Central memory CD8-positive, alpha-beta T cell (primary cell): ENCODE measurements around the gene NPSR1.

Source experiments
- ATAC-seq: fragments of 150-1000 bp; cut with Tn5 transposase; replicated peaks from 2 replicates; pipeline ENCODE4 v1.10.0; 2022; ENCODE audit warnings: mild to moderate bottlenecking, moderate FRiP score, moderate number of reproducible peaks; ENCODE audit not compliant: poor library complexity, severe bottlenecking; ENCODE audit errors: extremely low read depth
- DNase-seq, 2 donors: peaks; one replicate each; pipeline ENCODE4 v3.0.0; 2021; ENCODE audit warnings: low spot score in 2 of 2
- H3K27ac Mint-ChIP-seq: one replicate; pipeline ENCODE4 v1.8.0; 2022; ENCODE audit warnings: low read depth, mild to moderate bottlenecking, moderate library complexity, mixed read lengths
- H3K27me3 Mint-ChIP-seq: one replicate; pipeline ENCODE4 v1.8.0; 2022; ENCODE audit warnings: mixed read lengths
- H3K36me3 Mint-ChIP-seq: one replicate; pipeline ENCODE4 v1.8.0; 2022; ENCODE audit warnings: mild to moderate bottlenecking, moderate library complexity, mixed read lengths; ENCODE audit not compliant: insufficient read depth
- H3K4me1 Mint-ChIP-seq: one replicate; pipeline ENCODE4 v1.8.0; 2022; ENCODE audit warnings: mixed read lengths
- H3K4me3 Mint-ChIP-seq: one replicate; pipeline ENCODE4 v1.8.0; 2022; ENCODE audit warnings: mild to moderate bottlenecking, moderate library complexity, mixed read lengths
- H3K9me3 Mint-ChIP-seq: one replicate; pipeline ENCODE4 v1.8.0; 2022; ENCODE audit warnings: mixed read lengths

Gene NPSR1

DNA sequence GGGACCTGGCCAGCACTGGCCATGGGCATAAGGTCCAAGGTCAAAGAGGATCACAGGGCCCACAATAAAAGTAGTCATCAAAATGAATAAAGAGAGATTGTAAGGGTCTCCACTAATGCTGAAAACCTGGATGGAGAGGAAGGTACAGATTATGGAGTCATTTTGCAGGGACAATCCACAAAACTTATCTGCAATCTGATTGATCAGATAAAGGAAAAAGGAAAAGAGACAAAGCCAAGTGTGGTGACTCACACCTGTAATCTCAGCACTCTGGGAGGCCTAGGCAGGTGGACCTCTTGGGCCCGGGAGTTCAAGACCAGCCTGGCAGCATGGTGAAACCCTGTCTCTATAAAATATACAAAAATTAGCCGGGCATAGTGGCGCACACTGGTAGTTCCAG, 174.0 kb downstream of the NPSR1 start:
- no peak for DNase-seq
- Mint-ChIP-seq H3K27ac (no peak overlapping the region), H3K9me3 (no peaks in the 10 kb centered on the region), H3K4me1 (no peaks in the 10 kb centered on the region), H3K4me3 (no peak overlapping the region), H3K27me3 (peaks cover 33% of the 10 kb centered on the region), H3K36me3 (no peaks in the 10 kb centered on the region)
- ATAC-seq, result no peak

DNA sequence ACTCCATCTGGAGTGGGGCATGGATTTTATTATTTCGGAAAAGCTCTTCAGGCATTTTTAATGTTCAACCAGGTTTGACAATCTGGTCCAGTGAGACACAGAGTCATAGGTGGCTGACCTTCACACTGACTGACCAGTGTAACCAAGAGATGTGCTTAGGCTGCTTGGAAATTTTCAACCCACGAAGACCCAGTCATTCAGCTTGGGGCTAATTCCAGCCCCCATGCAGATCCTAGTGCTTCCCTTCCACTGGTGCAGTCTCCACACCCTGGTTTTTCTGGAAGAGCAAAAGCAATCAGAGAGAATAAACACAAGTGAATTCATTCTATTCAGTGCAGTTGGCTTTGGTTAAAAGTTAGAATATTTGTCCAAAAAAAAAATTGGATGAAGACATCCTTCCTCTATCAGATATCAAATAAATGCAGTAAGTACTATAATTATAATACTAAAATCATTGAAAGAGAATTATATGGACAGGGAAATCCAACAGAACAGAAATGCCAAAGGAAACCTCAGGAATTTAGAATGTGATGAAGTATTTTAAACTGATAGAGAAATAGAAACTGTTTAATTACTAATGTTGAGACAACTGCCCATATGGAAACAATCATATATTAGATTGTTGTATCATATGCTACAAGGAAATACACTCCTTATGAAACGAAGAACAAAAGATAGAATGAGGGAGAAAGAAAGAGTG, 178.0 kb downstream of the NPSR1 start:
- DNase-seq (no peak), ATAC-seq (no peak)
- Mint-ChIP-seq H3K4me1 (no peaks in the 10 kb centered on the region), H3K9me3 (no peaks in the 10 kb centered on the region), H3K4me3 (no peak overlapping the region), H3K36me3 (no peaks in the 10 kb centered on the region), H3K27me3 (peaks cover 51% of the 10 kb centered on the region), H3K27ac (no peak overlapping the region)

DNA sequence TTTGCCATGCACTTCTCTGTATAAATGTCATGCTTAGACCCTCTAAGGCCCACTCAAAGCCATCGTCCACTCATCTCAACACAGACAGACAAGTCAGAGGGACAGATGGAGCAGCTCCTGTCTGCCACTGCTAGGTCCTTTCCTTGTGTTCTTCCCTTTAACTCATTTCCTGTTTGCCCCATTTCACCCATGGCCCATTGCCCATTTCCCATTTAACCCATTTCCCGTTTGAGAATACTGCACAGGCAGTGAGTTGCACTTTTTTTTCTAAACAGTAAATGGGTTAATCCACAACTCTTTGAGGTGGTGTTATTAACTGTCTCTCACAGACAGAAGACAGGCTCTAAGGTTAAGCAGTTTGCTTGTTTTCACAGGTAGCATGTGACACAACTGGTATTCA, 179.3 kb downstream of the NPSR1 start:
- ATAC-seq, result no peak
- Mint-ChIP-seq H3K36me3 (no peaks in the 10 kb centered on the region), H3K27ac (no peak overlapping the region), H3K27me3 (peaks cover 40% of the 10 kb centered on the region), H3K4me1 (no peaks in the 10 kb centered on the region), H3K4me3 (no peak overlapping the region), H3K9me3 (no peaks in the 10 kb centered on the region)
- no peak for DNase-seq

DNA sequence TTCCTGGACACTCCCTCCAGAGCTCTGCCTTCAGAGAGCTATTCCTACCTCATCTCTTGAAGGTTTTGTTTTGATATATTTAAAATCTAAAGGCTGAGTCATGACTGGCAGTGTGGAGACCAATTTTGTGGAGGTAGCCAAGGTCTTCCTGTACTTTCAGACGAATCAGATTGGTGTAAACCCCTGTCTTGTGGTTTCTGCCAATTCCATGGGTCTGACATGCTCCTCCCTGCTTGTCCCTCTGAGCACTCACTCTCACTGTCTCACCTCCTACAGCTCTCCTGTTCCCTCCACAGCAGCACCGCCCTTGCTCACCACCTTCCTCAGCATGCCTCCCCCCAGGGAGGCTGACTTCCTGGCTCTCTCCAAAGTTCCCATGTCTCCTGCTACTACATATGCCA, 179.8 kb downstream of the NPSR1 start:
- ATAC-seq, result no peak
- no peak overlapping the region for H3K4me3 Mint-ChIP-seq
- DNase-seq, result no peak
- H3K4me1 Mint-ChIP-seq, result no peaks in the 10 kb centered on the region
- peaks cover 40% of the 10 kb centered on the region for H3K27me3 Mint-ChIP-seq
- H3K9me3 Mint-ChIP-seq, result no peaks in the 10 kb centered on the region
- no peak overlapping the region for H3K27ac Mint-ChIP-seq
- H3K36me3 Mint-ChIP-seq, result no peaks in the 10 kb centered on the region

DNA sequence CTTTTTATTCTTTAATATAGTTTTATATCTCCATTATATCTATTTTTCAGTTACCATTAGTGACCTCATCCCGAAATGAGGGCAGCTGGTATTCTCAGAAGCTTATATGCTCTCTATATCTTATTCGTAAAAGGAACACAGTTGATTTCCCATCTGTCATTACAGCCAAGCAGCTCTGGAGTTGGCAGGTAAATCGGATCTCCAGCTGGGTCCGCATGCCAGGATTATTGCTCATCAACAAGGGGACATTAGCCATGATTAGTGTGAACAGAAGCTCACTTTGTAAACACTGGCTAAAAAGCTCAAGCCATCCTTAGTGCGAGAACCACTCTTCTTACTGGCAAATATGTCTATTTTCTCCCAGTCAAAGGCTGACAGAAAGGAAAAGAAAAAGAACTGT, 180.3 kb downstream of the NPSR1 start:
- Mint-ChIP-seq H3K27me3 (peaks cover 40% of the 10 kb centered on the region), H3K36me3 (no peaks in the 10 kb centered on the region), H3K4me1 (no peaks in the 10 kb centered on the region), H3K4me3 (no peak overlapping the region), H3K9me3 (no peaks in the 10 kb centered on the region), H3K27ac (no peak overlapping the region)
- ATAC-seq (no peak), DNase-seq (no peak)

DNA sequence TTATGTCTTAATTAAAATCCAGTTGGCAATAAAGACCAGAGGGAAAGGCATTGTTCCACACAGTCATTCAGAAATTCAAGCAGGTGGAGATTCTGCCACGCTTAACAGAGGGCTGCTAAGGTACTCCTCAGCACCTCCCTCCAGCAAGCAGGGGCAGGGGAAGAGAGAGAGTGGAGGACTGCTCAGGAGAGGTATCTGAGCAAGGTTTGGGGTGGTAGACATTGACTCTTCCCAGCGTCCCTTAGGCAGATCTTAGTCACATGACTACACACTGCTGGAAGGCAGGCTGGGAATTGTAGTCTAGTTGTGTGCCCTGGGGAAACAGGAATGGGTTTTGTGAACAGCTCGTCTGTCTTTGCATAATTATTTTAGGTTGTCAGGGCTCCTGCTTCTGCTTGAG, 181.6 kb downstream of the NPSR1 start:
- Mint-ChIP-seq H3K9me3 (no peaks in the 10 kb centered on the region), H3K4me3 (no peak overlapping the region), H3K4me1 (no peaks in the 10 kb centered on the region), H3K36me3 (no peaks in the 10 kb centered on the region), H3K27ac (no peak overlapping the region), H3K27me3 (peaks cover 40% of the 10 kb centered on the region)
- no peak for DNase-seq
- ATAC-seq, result no peak

DNA sequence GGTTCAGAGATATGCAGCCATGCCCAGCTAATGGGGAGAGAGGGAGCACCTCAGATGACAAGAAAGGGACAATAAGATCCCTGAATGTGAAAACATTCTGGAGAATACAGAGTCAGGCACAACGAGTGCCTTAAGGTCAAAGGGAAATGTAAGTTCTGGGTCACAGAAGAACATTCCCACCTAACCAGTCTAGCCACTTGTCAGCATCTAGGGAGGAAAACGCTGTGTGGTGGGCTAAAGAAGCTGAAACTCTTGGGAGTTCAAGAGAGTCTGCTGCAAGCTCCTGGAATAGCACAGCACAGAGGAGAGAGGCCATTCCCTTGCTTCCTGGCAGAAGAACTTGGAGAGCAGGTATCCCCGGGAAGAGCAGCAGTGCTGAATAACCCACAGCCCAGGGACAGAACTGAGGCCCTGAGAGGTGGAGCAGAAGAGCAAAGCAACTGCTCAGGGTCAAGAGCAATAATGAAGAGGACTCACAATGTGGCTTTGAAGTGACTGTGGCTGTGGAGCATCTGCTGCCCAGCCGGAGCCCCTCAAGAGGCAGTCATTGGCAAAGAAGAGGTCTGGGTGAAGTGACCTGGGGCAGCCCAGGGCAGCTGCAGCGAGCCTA, 182.3 kb downstream of the NPSR1 start:
- Mint-ChIP-seq H3K9me3 (no peaks in the 10 kb centered on the region), H3K4me1 (peaks cover 2% of the 10 kb centered on the region), H3K27ac (no peak overlapping the region), H3K36me3 (no peaks in the 10 kb centered on the region), H3K4me3 (no peak overlapping the region), H3K27me3 (peaks cover 38% of the 10 kb centered on the region)
- DNase-seq (no peak), ATAC-seq (no peak)

DNA sequence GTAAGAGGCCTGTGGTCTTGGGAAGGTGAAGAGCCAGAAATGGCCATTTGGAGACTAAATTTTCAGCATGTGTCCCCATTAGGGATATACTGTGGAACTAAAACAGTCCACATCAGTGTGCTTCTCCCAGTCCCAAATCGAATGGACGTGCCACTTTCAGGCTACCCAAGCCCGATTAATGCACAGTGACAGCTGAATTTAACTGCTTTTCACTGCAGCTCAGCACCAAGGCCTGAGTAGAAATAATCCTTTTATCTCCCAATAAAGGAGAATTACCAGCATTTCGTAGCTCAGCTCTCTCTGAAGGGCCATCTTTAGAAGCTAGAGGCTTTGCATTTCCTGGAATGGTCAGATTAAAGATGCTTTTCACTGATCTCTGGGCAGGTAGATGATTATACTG, 183.3 kb downstream of the NPSR1 start:
- H3K36me3 Mint-ChIP-seq, result no peaks in the 10 kb centered on the region
- DNase-seq (no peak), ATAC-seq (no peak)
- no peak overlapping the region for H3K4me3 Mint-ChIP-seq
- H3K4me1 Mint-ChIP-seq, result peaks cover 6% of the 10 kb centered on the region
- peaks cover 34% of the 10 kb centered on the region for H3K27me3 Mint-ChIP-seq
- H3K9me3 Mint-ChIP-seq, result no peaks in the 10 kb centered on the region
- no peak overlapping the region for H3K27ac Mint-ChIP-seq

DNA sequence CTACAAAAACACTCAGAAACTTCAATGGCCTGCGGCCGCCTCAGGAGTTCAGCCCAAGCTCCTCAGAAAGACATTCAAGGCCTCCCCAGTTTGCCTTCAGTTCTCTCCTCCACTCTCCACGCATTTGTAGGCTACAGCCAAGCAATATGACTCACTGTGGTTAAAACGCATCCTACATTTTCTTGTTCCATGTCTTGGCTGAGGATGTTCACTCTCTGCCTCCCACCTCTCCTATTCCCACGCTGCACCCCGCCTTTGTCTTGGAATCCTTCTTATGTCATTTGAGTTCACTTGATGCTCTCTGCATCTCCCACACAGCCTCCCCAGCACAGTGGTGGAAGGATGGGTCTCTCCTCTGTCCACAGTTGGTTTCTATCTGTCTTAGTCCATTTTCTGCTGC, 184.8 kb downstream of the NPSR1 start:
- no peak overlapping the region for H3K27ac Mint-ChIP-seq
- H3K9me3 Mint-ChIP-seq, result no peaks in the 10 kb centered on the region
- ATAC-seq (no peak), DNase-seq (no peak)
- no peaks in the 10 kb centered on the region for H3K36me3 Mint-ChIP-seq
- peaks cover 40% of the 10 kb centered on the region for H3K27me3 Mint-ChIP-seq
- no peak overlapping the region for H3K4me3 Mint-ChIP-seq
- peaks cover 6% of the 10 kb centered on the region for H3K4me1 Mint-ChIP-seq

DNA sequence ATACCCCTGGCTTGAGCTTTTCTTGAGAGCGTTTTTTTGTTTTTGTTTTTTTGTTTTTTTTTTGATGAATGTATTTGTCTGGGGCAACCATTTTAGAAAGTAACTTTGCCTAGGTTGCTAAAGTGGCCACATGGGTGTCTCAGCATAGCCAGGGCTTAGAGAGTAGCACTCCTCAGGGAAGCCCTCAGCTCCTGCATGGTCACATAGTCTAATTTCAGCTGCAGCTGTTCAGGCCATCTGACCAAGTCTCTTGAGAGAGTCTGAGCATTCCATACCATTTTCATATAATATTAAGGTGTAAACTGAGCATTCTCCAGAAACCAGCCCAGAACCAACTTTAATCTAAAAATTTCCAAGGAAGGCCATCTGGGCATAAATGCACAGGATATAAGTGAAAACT, 186.4 kb downstream of the NPSR1 start:
- H3K9me3 Mint-ChIP-seq, result no peaks in the 10 kb centered on the region
- peaks cover 40% of the 10 kb centered on the region for H3K27me3 Mint-ChIP-seq
- H3K36me3 Mint-ChIP-seq, result no peaks in the 10 kb centered on the region
- no peak overlapping the region for H3K27ac Mint-ChIP-seq
- H3K4me1 Mint-ChIP-seq, result peaks cover 6% of the 10 kb centered on the region
- ATAC-seq (no peak), DNase-seq (no peak)
- no peak overlapping the region for H3K4me3 Mint-ChIP-seq

DNA sequence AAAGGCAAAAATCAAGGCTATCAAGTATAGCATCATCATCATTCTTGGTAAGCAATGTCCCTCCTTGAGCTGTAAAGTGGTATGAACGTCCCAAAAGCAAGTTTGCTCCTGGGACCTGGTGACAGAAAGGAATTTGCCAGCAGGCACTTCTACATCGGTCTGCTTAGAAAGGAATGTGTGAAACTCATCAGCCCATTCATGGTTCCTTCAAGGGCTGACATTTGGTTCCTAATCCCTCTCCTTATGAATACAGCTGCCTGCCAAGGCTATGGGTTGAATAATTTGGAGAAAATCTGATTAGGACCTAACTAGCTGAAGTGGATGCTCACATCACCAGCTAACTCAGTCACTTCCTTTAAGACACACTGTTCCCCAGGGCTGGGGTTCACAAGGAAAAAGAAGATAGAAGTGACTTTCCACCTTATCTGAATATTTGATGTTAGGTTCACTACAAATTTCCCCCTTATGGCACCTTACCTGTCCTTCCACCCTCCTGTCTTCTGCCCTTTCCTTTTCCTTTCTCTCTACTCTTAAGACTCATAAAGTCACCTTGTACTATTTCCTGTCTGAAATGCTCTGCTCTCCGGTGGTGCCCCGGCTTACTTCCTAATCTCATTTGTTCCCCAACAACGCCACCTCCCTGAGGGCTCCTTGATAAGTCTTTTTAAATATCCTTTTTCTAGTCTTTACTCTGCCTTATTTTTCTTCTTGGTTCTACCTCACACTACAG, 187.1 kb downstream of the NPSR1 start:
- H3K4me3 Mint-ChIP-seq, result no peak overlapping the region
- H3K36me3 Mint-ChIP-seq, result no peaks in the 10 kb centered on the region
- no peak overlapping the region for H3K27ac Mint-ChIP-seq
- ATAC-seq (no peak), DNase-seq (no peak)
- H3K9me3 Mint-ChIP-seq, result no peaks in the 10 kb centered on the region
- peaks cover 40% of the 10 kb centered on the region for H3K27me3 Mint-ChIP-seq
- peaks cover 6% of the 10 kb centered on the region for H3K4me1 Mint-ChIP-seq

DNA sequence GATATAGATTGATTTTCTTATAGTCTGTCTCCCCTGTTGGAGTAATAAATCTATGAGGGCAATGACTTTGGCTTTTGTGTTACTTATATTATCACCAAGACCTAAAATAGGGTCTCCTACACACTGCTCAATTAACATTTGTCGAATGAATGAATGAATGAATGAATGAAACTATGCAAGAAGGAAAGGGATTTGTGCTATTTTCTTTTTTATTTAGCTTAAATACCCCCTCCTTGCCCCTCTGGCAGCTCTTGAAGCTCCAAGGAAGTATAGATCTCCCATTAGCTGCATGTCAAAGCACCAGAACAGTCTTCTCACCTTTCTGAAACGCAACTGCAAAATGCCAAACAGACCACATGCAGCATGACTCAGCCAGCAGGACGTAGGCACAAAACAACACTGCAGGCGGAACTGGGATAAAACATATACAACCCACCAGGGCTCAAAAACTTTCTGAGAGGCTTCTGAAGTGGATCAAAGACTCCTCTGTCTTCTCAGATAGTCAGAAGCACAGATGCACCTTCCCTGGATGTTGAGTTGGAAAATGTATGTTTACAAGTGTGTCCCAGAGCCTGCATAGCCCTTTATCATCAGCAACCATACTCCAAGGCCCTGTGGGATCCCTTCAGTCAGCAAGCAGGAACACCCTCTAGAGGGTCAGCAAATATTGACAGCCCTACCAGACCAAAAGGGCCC, 187.8 kb downstream of the NPSR1 start:
- Mint-ChIP-seq H3K27ac (no peak overlapping the region), H3K27me3 (peaks cover 42% of the 10 kb centered on the region), H3K36me3 (no peaks in the 10 kb centered on the region), H3K4me1 (peaks cover 6% of the 10 kb centered on the region), H3K4me3 (no peak overlapping the region), H3K9me3 (no peaks in the 10 kb centered on the region)
- no peak for ATAC-seq
- no peak for DNase-seq
